ENCODE results near the gene CAV1. TPM values are rescaled to one million over a fixed set of nuclear protein-coding genes. Genes with fewer than 3 reads are reported as not detected.

Gene CAV1
- total and polyA plus RNA-seq, 2 of the 4 experiments (the other 2 are of a cell fraction) = 1,592 to 1,808 TPM

Small RNA genes lying within 50 kb of the gene (microRNA-seq; reads per million reads assigned to microRNA genes)
- not detected for gene AC006159.2 (ENCODE audit: insufficient read depth, insufficient read length)

Small RNA genes lying within 50 kb of the gene (small RNA-seq; reads per million reads assigned to genes)
- gene AC006159.2 = 0 reads per million in 5 experiments

Other genes starting within 250 kb of the CAV1 start
- 199 and 217 TPM in 2 replicates for gene CAV2, start 25.3 kb upstream of the CAV1 start, total RNA-seq (2012; rRNA removed)
- gene CAV2, start 25.3 kb upstream of the CAV1 start, polyA plus RNA-seq (2012; rRNA removed) = 217 and 265 TPM in 2 replicates
- 68.0 and 84.6 TPM in 2 replicates for gene MET, start 147.2 kb downstream of the CAV1 start, total RNA-seq (2012; rRNA removed)
- 14.5 and 15.0 TPM in 2 replicates for gene MET, start 147.2 kb downstream of the CAV1 start, polyA plus RNA-seq (2012; rRNA removed)